KOPT-K1 (cell line): ENCODE measurements around the gene CTSE.
"Not testable (repeated sequence)": the region's sequence is repeated elsewhere in the genome, so short reads cannot be mapped to it uniquely, and the experiment has no call there.

Source experiments
- H3K27ac ChIP-seq: fragments of 200-600 bp; sonication (generic); 2 replicates; pipeline ENCODE4 v1.5.1; 2016; ENCODE audit warnings: antibody characterized with exemption, mild to moderate bottlenecking, low read depth, low read length; ENCODE audit not compliant: poor library complexity, severe bottlenecking
- H3K36me3 ChIP-seq: fragments of 200-600 bp; sonication (generic); 2 replicates; pipeline ENCODE4 v1.5.1; 2017; ENCODE audit warnings: antibody characterized with exemption, mild to moderate bottlenecking, low read length, moderate library complexity; ENCODE audit not compliant: insufficient read depth
- H3K9me3 ChIP-seq: fragments of 200-600 bp; sonication (generic); 2 replicates; pipeline ENCODE4 v1.5.1; 2017; ENCODE audit warnings: antibody characterized with exemption, low read length, mild to moderate bottlenecking; ENCODE audit not compliant: insufficient read depth, poor library complexity, severe bottlenecking

CTSE gene

GRCh38 chr1:206055069-206055625, 31.5 kb upstream of the CTSE start:
- not testable (repeated sequence) for H3K36me3 ChIP-seq, H3K27ac ChIP-seq, H3K9me3 ChIP-seq

- H3K9me3 ChIP-seq, H3K36me3 ChIP-seq, H3K27ac ChIP-seq: not testable (repeated sequence)
These were observed 29.9 kb upstream of the CTSE start for GRCh38 chr1:206053616-206054015.

GRCh38 chr1:206052919-206053610, 29.4 kb upstream of the CTSE start, which contains the start of gene RHEX:
RHEX (plus strand) TSS chr1:206053173; CDS start chr1:206097829, 44,656 bp downstream.
- peak within 1 kb of the TSS; percentile 51 for H3K27ac ChIP-seq
- H3K9me3 ChIP-seq, H3K36me3 ChIP-seq: not testable (repeated sequence)

- H3K36me3 ChIP-seq, H3K9me3 ChIP-seq: not testable (repeated sequence)
- H3K27ac ChIP-seq = peak overlapping the region; percentile 51
These were observed 28.7 kb upstream of the CTSE start for GRCh38 chr1:206052231-206052865.

- Histone ChIP-seq H3K36me3 (no peaks in the 10 kb centered on the region), H3K9me3 (no peaks in the 10 kb centered on the region), H3K27ac (peak overlapping the region; percentile 51)
These were observed 27.1 kb upstream of the CTSE start for GRCh38 chr1:206050655-206051235.

GRCh38 chr1:206049919-206050600, 26.4 kb upstream of the CTSE start:
- Histone ChIP-seq H3K36me3 (no peaks in the 10 kb centered on the region), H3K27ac (peak overlapping the region; percentile 51)

GRCh38 chr1:206049293-206049692, 25.6 kb upstream of the CTSE start:
- Histone ChIP-seq H3K36me3 (no peaks in the 10 kb centered on the region), H3K27ac (no peak overlapping the region)

More at GRCh38 chr1:206049919-206050600, 26.4 kb upstream of the CTSE start:
- H3K9me3 ChIP-seq = no peaks in the 10 kb centered on the region

GRCh38 chr1:206048582-206048981, 24.9 kb upstream of the CTSE start:
- no peaks in the 10 kb centered on the region for H3K36me3 ChIP-seq
- no peak overlapping the region for H3K27ac ChIP-seq
- H3K9me3 ChIP-seq = no peaks in the 10 kb centered on the region

More at GRCh38 chr1:206049293-206049692, 25.6 kb upstream of the CTSE start:
- H3K9me3 ChIP-seq = no peaks in the 10 kb centered on the region

GRCh38 chr1:206047271-206047670, 23.6 kb upstream of the CTSE start:
- Histone ChIP-seq H3K36me3 (no peaks in the 10 kb centered on the region), H3K27ac (no peak overlapping the region), H3K9me3 (no peaks in the 10 kb centered on the region)

GRCh38 chr1:206041640-206042039, 17.9 kb upstream of the CTSE start:
- peak overlapping the region; percentile 6 for H3K27ac ChIP-seq

GRCh38 chr1:206040328-206040727, 16.6 kb upstream of the CTSE start:
- no peaks in the 10 kb centered on the region for H3K9me3 ChIP-seq
- H3K27ac ChIP-seq = no peak overlapping the region
- H3K36me3 ChIP-seq = no peaks in the 10 kb centered on the region

More at GRCh38 chr1:206041640-206042039, 17.9 kb upstream of the CTSE start:
- Histone ChIP-seq H3K36me3 (no peaks in the 10 kb centered on the region), H3K9me3 (no peaks in the 10 kb centered on the region)

- peak overlapping the region; percentile 23 for H3K27ac ChIP-seq
- no peaks in the 10 kb centered on the region for H3K9me3 ChIP-seq
These were observed 15.6 kb upstream of the CTSE start for GRCh38 chr1:206039046-206039973.

GRCh38 chr1:206037581-206037980, 13.9 kb upstream of the CTSE start:
- no peak overlapping the region for H3K27ac ChIP-seq
- no peaks in the 10 kb centered on the region for H3K36me3 ChIP-seq
- no peaks in the 10 kb centered on the region for H3K9me3 ChIP-seq

More at GRCh38 chr1:206039046-206039973, 15.6 kb upstream of the CTSE start:
- H3K36me3 ChIP-seq = no peaks in the 10 kb centered on the region
